Mesenchymal stem cell (in vitro differentiated cells and primary cell): ENCODE results near the gene SLC9A9.

Experiments used
- DNase-seq: peaks from one replicate; pipeline ENCODE4 v3.0.0-alpha.2; 2013
- H2AFZ ChIP-seq: one replicate; pipeline ENCODE4 v1.6.1; 2013; ENCODE audit warnings: low read depth, mild to moderate bottlenecking, control low read depth, inconsistent platforms, low read length, moderate library complexity
- H2AK5ac ChIP-seq: 2 replicates; pipeline ENCODE4 v1.6.1; 2013; ENCODE audit warnings: low read length, moderate library complexity, mild to moderate bottlenecking, inconsistent platforms; ENCODE audit not compliant: severe bottlenecking
- H2BK120ac ChIP-seq: one replicate; pipeline ENCODE4 v1.6.1; 2013; ENCODE audit warnings: low read depth, mild to moderate bottlenecking, inconsistent platforms, low read length, moderate library complexity
- H2BK12ac ChIP-seq, 2 experiments: one replicate each; pipeline ENCODE4 v1.6.1; 2013; ENCODE audit warnings: inconsistent platforms in 2 of 2, low read length in 2 of 2, mild to moderate bottlenecking in 2 of 2, moderate library complexity in 2 of 2, control low read depth in 1 of 2
- H2BK15ac ChIP-seq: one replicate; pipeline ENCODE4 v1.6.1; 2013; ENCODE audit warnings: mild to moderate bottlenecking, low read depth, inconsistent platforms; ENCODE audit not compliant: poor library complexity, severe bottlenecking
- H2BK5ac ChIP-seq: 2 replicates; pipeline ENCODE4 v1.6.1; 2013; ENCODE audit warnings: low read depth, mild to moderate bottlenecking, low read length, control low read depth, inconsistent platforms; ENCODE audit not compliant: poor library complexity, severe bottlenecking
- H3K14ac ChIP-seq, 2 experiments: one replicate each; pipeline ENCODE4 v1.6.1; 2013; ENCODE audit warnings: inconsistent platforms in 2 of 2, low read length in 2 of 2, control low read depth in 1 of 2, mild to moderate bottlenecking in 1 of 2, moderate library complexity in 1 of 2
- H3K18ac ChIP-seq, 2 experiments: one replicate each; pipeline ENCODE4 v1.6.1; 2013; ENCODE audit warnings: inconsistent platforms in 2 of 2, low read length in 2 of 2, control low read depth in 1 of 2, low read depth in 1 of 2, mild to moderate bottlenecking in 1 of 2
- H3K23ac ChIP-seq, 2 experiments: one replicate each; pipeline ENCODE4 v1.6.1; 2013; ENCODE audit warnings: inconsistent platforms in 2 of 2, low read length in 2 of 2, mild to moderate bottlenecking in 2 of 2, moderate library complexity in 2 of 2, control low read depth in 1 of 2
- H3K27ac ChIP-seq: 2 replicates; pipeline ENCODE4 v1.5.1; 2013; ENCODE audit warnings: mild to moderate bottlenecking, moderate library complexity, low read length, control low read depth, inconsistent platforms; ENCODE audit not compliant: poor library complexity, severe bottlenecking
- H3K27me3 ChIP-seq, 2 experiments: 2 replicates each; pipeline versions ENCODE4 v1.6.1 to v1.7.0; 2013; ENCODE audit warnings: low read length in 2 of 2, mild to moderate bottlenecking in 2 of 2, moderate library complexity in 2 of 2, control low read depth in 1 of 2, inconsistent platforms in 1 of 2; ENCODE audit not compliant: control insufficient read depth in 1 of 2, insufficient read depth in 1 of 2
- H3K36me3 ChIP-seq, 2 experiments: 2 replicates each; pipeline versions ENCODE4 v1.6.1 to v1.7.0; 2013; ENCODE audit warnings: low read length in 2 of 2, control low read depth in 1 of 2, inconsistent platforms in 1 of 2, low read depth in 1 of 2, mild to moderate bottlenecking in 1 of 2; ENCODE audit not compliant: insufficient read depth in 2 of 2, control insufficient read depth in 1 of 2
- H3K4ac ChIP-seq, 2 experiments: one replicate each; pipeline ENCODE4 v1.6.1; 2013; ENCODE audit warnings: inconsistent platforms in 2 of 2, low read length in 2 of 2, mild to moderate bottlenecking in 2 of 2, moderate library complexity in 2 of 2, control low read depth in 1 of 2, low read depth in 1 of 2
- H3K4me1 ChIP-seq: 2 replicates; pipeline ENCODE4 v1.6.1; 2013; ENCODE audit warnings: low read depth, low read length, control low read depth; ENCODE audit not compliant: control insufficient read depth, insufficient read depth
- H3K4me2 ChIP-seq: 2 replicates; pipeline ENCODE4 v1.6.1; 2013; ENCODE audit warnings: low read length, mild to moderate bottlenecking, inconsistent platforms; ENCODE audit not compliant: poor library complexity, severe bottlenecking
- H3K4me3 ChIP-seq, 2 experiments: 2 replicates each; pipeline versions ENCODE4 v1.5.1 to v1.7.0; 2013; ENCODE audit warnings: low read length in 2 of 2, mild to moderate bottlenecking in 2 of 2, control low read depth in 1 of 2, low read depth in 1 of 2; ENCODE audit not compliant: insufficient read depth in 1 of 2
- H3K79me1 ChIP-seq: replicated peaks from 2 replicates; pipeline ENCODE4 v1.6.1; 2013; ENCODE audit warnings: mild to moderate bottlenecking, control low read depth, low read length, inconsistent platforms; ENCODE audit not compliant: poor library complexity, severe bottlenecking
- H3K9ac ChIP-seq: 2 replicates; pipeline ENCODE4 v1.7.0; 2013; ENCODE audit warnings: mild to moderate bottlenecking, low read length, moderate library complexity
- H3K9me3 ChIP-seq: 2 replicates; pipeline ENCODE4 v1.7.0; 2013; ENCODE audit warnings: mild to moderate bottlenecking, low read length; ENCODE audit not compliant: control insufficient read depth
- H4K8ac ChIP-seq: one replicate; pipeline ENCODE4 v1.6.1; 2013; ENCODE audit warnings: inconsistent platforms, mild to moderate bottlenecking, low read length, moderate library complexity
- H4K91ac ChIP-seq: one replicate; pipeline ENCODE4 v1.6.1; 2013; ENCODE audit warnings: mild to moderate bottlenecking, low read length, inconsistent platforms
- WGBS: methylation state at CpG from one replicate; pipeline ENCODE4 v1.1.7; 2013; ENCODE audit warnings: mixed read lengths; 5-methylcytosine and 5-hydroxymethylcytosine counted together

SLC9A9 gene

DNA sequence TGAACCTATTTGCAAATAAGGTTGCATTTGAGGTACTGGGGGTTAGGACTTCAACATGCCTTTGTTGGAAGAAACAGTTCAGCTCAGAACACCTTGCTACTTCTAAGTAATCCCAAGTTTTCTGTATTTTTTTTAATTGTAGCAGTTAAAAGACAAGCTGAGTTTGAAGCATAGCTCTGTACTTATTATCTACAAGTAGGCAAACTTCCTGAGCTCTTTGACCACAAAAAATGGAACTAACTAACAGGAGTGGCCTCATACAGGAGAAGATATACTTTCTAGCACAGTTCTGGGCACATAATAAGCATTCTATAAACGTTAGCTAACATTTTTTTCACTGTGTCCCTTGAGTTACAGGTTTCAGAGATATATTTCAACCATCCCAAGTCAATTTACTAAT, 569.5 kb downstream of the SLC9A9 start:
- Histone ChIP-seq H2BK120ac (no peak overlapping the region), H3K27ac (no peak overlapping the region), H3K9me3 (no peaks in the 10 kb centered on the region), H3K18ac (no peak overlapping the region), H3K14ac (no peak overlapping the region), H3K79me1 (no peaks in the 10 kb centered on the region), H4K91ac (no peak overlapping the region), H2BK5ac (no peak overlapping the region), H3K4me3 (no peak overlapping the region), H4K8ac (no peak overlapping the region), H2BK15ac (no peak overlapping the region), H3K36me3 (no peaks in the 10 kb centered on the region), H2AK5ac (no peak overlapping the region), H3K4ac (no peak overlapping the region), H3K9ac (no peak overlapping the region), H2AFZ (no peak overlapping the region), H3K4me1 (no peaks in the 10 kb centered on the region), H2BK12ac (no peak overlapping the region), H3K4me2 (no peak overlapping the region), H3K23ac (no peak overlapping the region), H3K27me3 (no peaks in the 10 kb centered on the region)
- WGBS: 88% methylated on average over 1 of the region's 1 CpG
- DNase-seq: no peak

DNA sequence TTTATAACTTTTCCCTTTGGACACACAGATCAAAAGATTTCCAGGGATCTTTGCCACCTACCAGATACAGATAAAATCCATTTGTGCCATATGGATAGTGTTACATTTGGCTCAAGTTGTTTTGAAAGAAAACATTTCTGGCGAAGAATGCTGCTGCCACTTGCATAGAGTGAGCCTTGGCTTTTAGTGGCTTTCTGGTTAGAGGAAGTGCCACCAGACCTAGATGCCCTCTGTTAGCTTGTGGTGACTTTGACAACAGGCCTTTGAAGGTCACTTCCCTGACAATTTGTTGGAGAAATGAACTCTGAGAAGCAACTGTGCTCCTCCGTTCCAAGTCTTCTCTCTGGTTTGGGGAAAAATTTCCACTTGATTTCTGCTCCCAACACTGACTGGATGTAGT, 570.7 kb downstream of the SLC9A9 start:
- no peaks in the 10 kb centered on the region for H3K36me3 ChIP-seq
- DNase-seq: no peak
- no peak overlapping the region for H3K27ac ChIP-seq
- 100% methylated on average over 2 of the region's 2 CpGs for WGBS
- H3K4me1 ChIP-seq: no peaks in the 10 kb centered on the region
- no peak overlapping the region for H2BK15ac ChIP-seq
- no peak overlapping the region for H3K4me3 ChIP-seq
- H2BK120ac ChIP-seq: no peak overlapping the region
- H4K8ac ChIP-seq: no peak overlapping the region
- H2AK5ac ChIP-seq: no peak overlapping the region
- H3K14ac ChIP-seq: no peak overlapping the region
- H4K91ac ChIP-seq: no peak overlapping the region
- H3K27me3 ChIP-seq: no peaks in the 10 kb centered on the region
- H3K79me1 ChIP-seq: no peaks in the 10 kb centered on the region
- no peak overlapping the region for H3K18ac ChIP-seq
- no peak overlapping the region for H3K9ac ChIP-seq
- H3K9me3 ChIP-seq: no peaks in the 10 kb centered on the region
- no peak overlapping the region for H2BK5ac ChIP-seq
- no peak overlapping the region for H3K23ac ChIP-seq
- H2AFZ ChIP-seq: no peak overlapping the region
- no peak overlapping the region for H3K4ac ChIP-seq
- H3K4me2 ChIP-seq: no peak overlapping the region
- no peak overlapping the region for H2BK12ac ChIP-seq

DNA sequence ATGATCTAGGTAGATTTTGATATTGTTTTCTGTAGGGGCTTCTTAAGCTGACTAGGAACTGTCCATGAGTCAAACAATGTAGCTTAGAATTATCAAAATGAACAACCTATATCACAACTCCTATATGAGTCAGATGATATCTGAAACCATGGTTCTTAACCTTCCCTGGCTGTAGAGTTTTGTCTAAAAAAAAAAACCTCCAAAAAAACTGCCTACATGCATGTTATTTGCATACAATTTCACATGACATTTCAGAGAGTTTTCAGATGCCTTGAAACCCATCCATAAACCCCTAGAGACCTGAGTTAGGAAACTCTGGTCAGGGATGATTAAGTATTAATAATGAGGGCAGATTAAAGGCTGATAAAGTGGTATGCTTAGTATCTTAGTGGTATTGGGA, 571.7 kb downstream of the SLC9A9 start:
- H4K91ac ChIP-seq: no peak overlapping the region
- no peak overlapping the region for H2BK15ac ChIP-seq
- H3K27ac ChIP-seq: no peak overlapping the region
- H2BK120ac ChIP-seq: no peak overlapping the region
- no peaks in the 10 kb centered on the region for H3K79me1 ChIP-seq
- H3K4me1 ChIP-seq: no peaks in the 10 kb centered on the region
- no peaks in the 10 kb centered on the region for H3K9me3 ChIP-seq
- no peaks in the 10 kb centered on the region for H3K27me3 ChIP-seq
- H2AK5ac ChIP-seq: no peak overlapping the region
- no peak overlapping the region for H3K4ac ChIP-seq
- H2AFZ ChIP-seq: no peak overlapping the region
- no peak overlapping the region for H3K4me3 ChIP-seq
- no peak overlapping the region for H3K18ac ChIP-seq
- H3K23ac ChIP-seq: no peak overlapping the region
- no peak overlapping the region for H4K8ac ChIP-seq
- H2BK12ac ChIP-seq: no peak overlapping the region
- no peak overlapping the region for H3K14ac ChIP-seq
- H2BK5ac ChIP-seq: no peak overlapping the region
- no peak overlapping the region for H3K4me2 ChIP-seq
- no peak for DNase-seq
- no peak overlapping the region for H3K9ac ChIP-seq
- H3K36me3 ChIP-seq: no peaks in the 10 kb centered on the region

DNA sequence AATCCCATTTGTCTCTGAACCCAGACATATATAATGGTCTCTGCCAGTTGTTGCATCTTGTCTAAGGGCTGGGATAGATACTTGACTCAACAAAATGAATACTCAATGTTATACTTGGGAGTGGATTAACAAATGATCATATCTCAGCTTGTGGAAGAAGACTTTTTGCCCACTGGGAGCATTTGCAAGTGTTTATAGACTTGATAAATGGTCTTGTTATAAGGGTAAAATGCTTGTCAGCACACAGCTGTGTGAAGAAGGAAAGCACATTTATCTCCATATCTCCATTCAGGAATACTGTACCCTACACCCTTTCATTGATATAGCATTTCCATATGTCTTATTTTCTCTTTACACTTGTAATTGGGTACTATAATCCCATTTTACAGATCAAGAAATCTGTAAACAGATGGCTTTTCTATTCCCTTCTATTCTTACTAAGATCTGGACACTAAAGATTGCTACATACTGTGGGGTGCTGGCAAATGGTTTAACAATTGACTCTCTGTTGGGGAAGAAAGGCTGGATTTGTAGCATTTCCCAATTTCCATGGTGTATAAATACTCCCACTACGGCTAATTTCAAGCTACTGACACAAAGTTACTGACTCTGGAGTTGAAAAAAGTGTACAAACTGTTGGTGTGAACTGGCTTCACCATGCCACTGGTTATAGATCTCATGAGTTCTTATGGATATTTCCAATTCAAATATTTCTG, 574.1 kb downstream of the SLC9A9 start:
- no peak overlapping the region for H2BK120ac ChIP-seq
- H2BK5ac ChIP-seq: no peak overlapping the region
- H3K9me3 ChIP-seq: no peaks in the 10 kb centered on the region
- no peak overlapping the region for H3K4ac ChIP-seq
- H3K4me2 ChIP-seq: no peak overlapping the region
- no peak overlapping the region for H3K4me3 ChIP-seq
- no peak overlapping the region for H2AK5ac ChIP-seq
- no peak overlapping the region for H2AFZ ChIP-seq
- H4K8ac ChIP-seq: no peak overlapping the region
- no peak for DNase-seq
- no peaks in the 10 kb centered on the region for H3K79me1 ChIP-seq
- no peak overlapping the region for H2BK15ac ChIP-seq
- H3K4me1 ChIP-seq: no peaks in the 10 kb centered on the region
- WGBS: no CpG with 5 or more reads among the region's 1 CpG
- no peak overlapping the region for H3K18ac ChIP-seq
- H3K27me3 ChIP-seq: no peaks in the 10 kb centered on the region
- no peak overlapping the region for H3K9ac ChIP-seq
- no peak overlapping the region for H2BK12ac ChIP-seq
- H3K36me3 ChIP-seq: no peaks in the 10 kb centered on the region
- no peak overlapping the region for H3K27ac ChIP-seq
- H3K23ac ChIP-seq: no peak overlapping the region
- no peak overlapping the region for H3K14ac ChIP-seq
- H4K91ac ChIP-seq: no peak overlapping the region
